Neural cell (in vitro differentiated cells): ENCODE measurements around the gene YTHDC2. TPM values are rescaled to one million over a fixed set of nuclear protein-coding genes. Genes with fewer than 3 reads are reported as not detected.

Experiments used
- H2AFZ ChIP-seq: fragments of 200-600, 300-800 bp; sonication (generic), shearing (Covaris generic); 2 replicates; pipeline ENCODE4 v1.6.0; 2014; ENCODE audit warnings: low read depth, mild to moderate bottlenecking, antibody characterized with exemption, low read length, moderate library complexity
- H3F3A ChIP-seq: fragments of 200-600 bp; shearing (Covaris generic); 2 replicates; pipeline ENCODE4 v1.6.1; 2016; ENCODE audit warnings: mild to moderate bottlenecking, moderate library complexity, mixed read lengths, antibody characterized with exemption, low read length; ENCODE audit not compliant: insufficient read depth, poor library complexity, severe bottlenecking
- H3K27ac ChIP-seq: fragments of 200-600, 300-800 bp; sonication (generic), shearing (Covaris generic); 2 replicates; pipeline ENCODE4 v1.5.1; 2014; ENCODE audit warnings: mild to moderate bottlenecking, low read length, moderate library complexity
- H3K27me3 ChIP-seq: fragments of 300-800, 200-600 bp; sonication (generic), shearing (Covaris generic); 2 replicates; pipeline ENCODE4 v1.6.0; 2014; ENCODE audit warnings: mild to moderate bottlenecking, low read depth, low read length, moderate library complexity; ENCODE audit not compliant: insufficient read depth
- H3K36me3 ChIP-seq: fragments of 300-800, 200-600 bp; sonication (generic), shearing (Covaris generic); 2 replicates; pipeline ENCODE4 v1.5.1; 2014; ENCODE audit warnings: mild to moderate bottlenecking, antibody characterized with exemption, low read length, moderate library complexity; ENCODE audit not compliant: insufficient read depth
- H3K4me2 ChIP-seq: fragments of 300-800, 200-600 bp; sonication (generic), shearing (Covaris generic); 2 replicates; pipeline ENCODE4 v1.6.0; 2014; ENCODE audit warnings: mild to moderate bottlenecking, low read length
- H3K4me3 ChIP-seq: fragments of 300-800, 200-600 bp; sonication (generic), shearing (Covaris generic); 2 replicates; pipeline ENCODE4 v1.5.1; 2014; ENCODE audit warnings: mild to moderate bottlenecking, low read length, moderate library complexity
- H3K79me2 ChIP-seq: fragments of 200-600 bp; shearing (Covaris generic); replicated peaks from 2 replicates; pipeline ENCODE4 v1.6.0; 2014; ENCODE audit warnings: mild to moderate bottlenecking, low read length, moderate library complexity; ENCODE audit not compliant: insufficient read depth
- H3K9ac ChIP-seq: fragments of 300-800, 200-600 bp; sonication (generic), shearing (Covaris generic); 2 replicates; pipeline ENCODE4 v1.6.1; 2016; ENCODE audit warnings: mild to moderate bottlenecking, low read length, mixed read lengths
- H3K9me2 ChIP-seq: fragments of 200-600 bp; shearing (Covaris generic); 2 replicates; pipeline ENCODE4 v1.6.1; 2016; ENCODE audit warnings: mild to moderate bottlenecking, low read length, mixed read lengths; ENCODE audit not compliant: insufficient read depth
- H3K9me3 ChIP-seq: fragments of 200-600, 300-800 bp; sonication (generic), shearing (Covaris generic); 2 replicates; pipeline ENCODE4 v1.6.1; 2016; ENCODE audit warnings: mild to moderate bottlenecking, mixed run types, low read length, moderate library complexity, mixed read lengths
- H4K20me1 ChIP-seq: fragments of 200-600 bp; shearing (Covaris generic); 2 replicates; pipeline ENCODE4 v1.6.1; 2016; ENCODE audit warnings: mild to moderate bottlenecking, mixed run types; ENCODE audit not compliant: insufficient read depth
- EP300 ChIP-seq: fragments of 450-650 bp; conservative IDR thresholded peaks from 2 replicates; pipeline ENCODE4 v1.6.1; 2014; ENCODE audit warnings: antibody characterized with exemption, mild to moderate bottlenecking, moderate library complexity; ENCODE audit not compliant: poor library complexity, severe bottlenecking
- EZH2 ChIP-seq: fragments of 200-600, 300-800 bp; shearing (Covaris generic), sonication (generic); IDR thresholded peaks from 2 replicates; pipeline ENCODE4 v1.6.1; 2014; ENCODE audit warnings: antibody characterized with exemption, low read length, borderline replicate concordance, mild to moderate bottlenecking; ENCODE audit not compliant: insufficient read depth, poor library complexity, severe bottlenecking
- MXI1 ChIP-seq: fragments of 450-650 bp; conservative IDR thresholded peaks from 2 replicates; pipeline ENCODE4 v1.6.1; 2014; ENCODE audit warnings: antibody characterized with exemption, mild to moderate bottlenecking; ENCODE audit not compliant: poor library complexity, severe bottlenecking
- POLR2AphosphoS5 ChIP-seq: IDR thresholded peaks from 2 replicates; pipeline ENCODE4 v1.6.1; 2012
- RAD21 ChIP-seq: fragments of 450-650 bp; conservative IDR thresholded peaks from 2 replicates; pipeline ENCODE4 v1.6.1; 2014; ENCODE audit warnings: antibody characterized with exemption, mild to moderate bottlenecking, moderate library complexity
- SMC3 ChIP-seq: fragments of 450-650 bp; conservative IDR thresholded peaks from 2 replicates; pipeline ENCODE4 v1.6.1; 2014; ENCODE audit warnings: antibody characterized with exemption, mild to moderate bottlenecking, moderate library complexity; ENCODE audit not compliant: poor library complexity
- TAF1 ChIP-seq: IDR thresholded peaks from 2 replicates; pipeline ENCODE4 v1.6.1; 2012; ENCODE audit warnings: low read depth
- polyA plus RNA-seq: library from polyadenylated mRNA; depleted of rRNA; stranded (reverse); fragments of >200 nt; gene quantifications from 2 replicates; pipeline ENCODE4 v1.2.3, GENCODE V29; 2014
- TF ChIP-seq, protein P1 (sequence below): fragments of 450-650 bp; IDR thresholded peaks from 2 replicates; pipeline ENCODE4 v1.5.1; 2014; ENCODE audit warnings: antibody characterized with exemption, mild to moderate bottlenecking, moderate library complexity; ENCODE audit not compliant: poor library complexity, severe bottlenecking
- TF ChIP-seq, protein P2 (sequence below): IDR thresholded peaks from 2 replicates; pipeline ENCODE4 v1.6.1; 2012; ENCODE audit warnings: borderline replicate concordance

YTHDC2 gene
- polyA plus RNA-seq, 1 donor from 2014 or later: 43.7 TPM

DNA sequence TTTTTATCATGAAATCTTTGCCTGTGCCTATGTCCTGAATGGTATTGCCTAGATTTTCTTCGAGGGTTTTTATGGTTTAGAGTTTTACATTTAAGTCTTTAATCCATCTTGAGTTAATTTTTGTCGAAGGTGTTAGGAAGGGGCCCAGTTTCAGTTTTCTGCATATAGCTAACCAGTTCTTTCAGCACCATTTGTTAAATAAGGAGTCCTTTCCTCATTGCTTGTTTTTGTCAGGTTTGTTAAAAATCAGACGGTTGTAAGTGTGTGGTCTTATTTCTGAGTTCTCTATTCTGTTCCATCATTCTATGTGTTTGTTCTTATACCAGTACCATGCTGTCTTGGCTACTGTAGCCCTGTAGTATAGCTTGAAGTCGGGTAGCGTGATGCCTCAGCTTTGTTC is 55.9 kb downstream of the YTHDC2 start:
- H3K4me2 ChIP-seq: no peak overlapping the region

DNA sequence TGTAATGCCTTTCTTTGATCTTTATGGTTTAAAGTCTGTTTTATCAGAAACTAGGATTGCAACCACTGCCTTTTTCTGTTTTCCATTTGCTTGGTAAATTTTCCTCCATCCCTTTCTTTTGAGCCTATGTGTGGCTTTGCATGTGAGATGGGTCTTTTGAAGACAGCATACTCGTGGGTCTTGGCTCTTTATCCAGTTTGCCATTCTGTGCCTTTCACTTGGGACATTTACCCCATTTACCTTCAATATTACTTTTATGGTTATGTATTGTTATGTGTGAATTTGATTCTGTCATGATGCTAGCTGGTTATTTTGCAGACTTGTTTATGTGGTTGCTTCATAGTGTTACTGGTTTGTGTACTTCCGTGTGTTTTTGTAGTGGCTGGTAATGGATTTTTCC is 59.2 kb downstream of the YTHDC2 start:
- no peak for TF ChIP-seq EZH2
- no peak for TF ChIP-seq EP300
- TF ChIP-seq RAD21: no peak
- no peak for TF ChIP-seq MXI1
- TF ChIP-seq, protein P1, sequence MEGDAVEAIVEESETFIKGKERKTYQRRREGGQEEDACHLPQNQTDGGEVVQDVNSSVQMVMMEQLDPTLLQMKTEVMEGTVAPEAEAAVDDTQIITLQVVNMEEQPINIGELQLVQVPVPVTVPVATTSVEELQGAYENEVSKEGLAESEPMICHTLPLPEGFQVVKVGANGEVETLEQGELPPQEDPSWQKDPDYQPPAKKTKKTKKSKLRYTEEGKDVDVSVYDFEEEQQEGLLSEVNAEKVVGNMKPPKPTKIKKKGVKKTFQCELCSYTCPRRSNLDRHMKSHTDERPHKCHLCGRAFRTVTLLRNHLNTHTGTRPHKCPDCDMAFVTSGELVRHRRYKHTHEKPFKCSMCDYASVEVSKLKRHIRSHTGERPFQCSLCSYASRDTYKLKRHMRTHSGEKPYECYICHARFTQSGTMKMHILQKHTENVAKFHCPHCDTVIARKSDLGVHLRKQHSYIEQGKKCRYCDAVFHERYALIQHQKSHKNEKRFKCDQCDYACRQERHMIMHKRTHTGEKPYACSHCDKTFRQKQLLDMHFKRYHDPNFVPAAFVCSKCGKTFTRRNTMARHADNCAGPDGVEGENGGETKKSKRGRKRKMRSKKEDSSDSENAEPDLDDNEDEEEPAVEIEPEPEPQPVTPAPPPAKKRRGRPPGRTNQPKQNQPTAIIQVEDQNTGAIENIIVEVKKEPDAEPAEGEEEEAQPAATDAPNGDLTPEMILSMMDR: no peak
- no peak for TF ChIP-seq POLR2AphosphoS5
- TF ChIP-seq SMC3: no peak
- TF ChIP-seq, protein P2, sequence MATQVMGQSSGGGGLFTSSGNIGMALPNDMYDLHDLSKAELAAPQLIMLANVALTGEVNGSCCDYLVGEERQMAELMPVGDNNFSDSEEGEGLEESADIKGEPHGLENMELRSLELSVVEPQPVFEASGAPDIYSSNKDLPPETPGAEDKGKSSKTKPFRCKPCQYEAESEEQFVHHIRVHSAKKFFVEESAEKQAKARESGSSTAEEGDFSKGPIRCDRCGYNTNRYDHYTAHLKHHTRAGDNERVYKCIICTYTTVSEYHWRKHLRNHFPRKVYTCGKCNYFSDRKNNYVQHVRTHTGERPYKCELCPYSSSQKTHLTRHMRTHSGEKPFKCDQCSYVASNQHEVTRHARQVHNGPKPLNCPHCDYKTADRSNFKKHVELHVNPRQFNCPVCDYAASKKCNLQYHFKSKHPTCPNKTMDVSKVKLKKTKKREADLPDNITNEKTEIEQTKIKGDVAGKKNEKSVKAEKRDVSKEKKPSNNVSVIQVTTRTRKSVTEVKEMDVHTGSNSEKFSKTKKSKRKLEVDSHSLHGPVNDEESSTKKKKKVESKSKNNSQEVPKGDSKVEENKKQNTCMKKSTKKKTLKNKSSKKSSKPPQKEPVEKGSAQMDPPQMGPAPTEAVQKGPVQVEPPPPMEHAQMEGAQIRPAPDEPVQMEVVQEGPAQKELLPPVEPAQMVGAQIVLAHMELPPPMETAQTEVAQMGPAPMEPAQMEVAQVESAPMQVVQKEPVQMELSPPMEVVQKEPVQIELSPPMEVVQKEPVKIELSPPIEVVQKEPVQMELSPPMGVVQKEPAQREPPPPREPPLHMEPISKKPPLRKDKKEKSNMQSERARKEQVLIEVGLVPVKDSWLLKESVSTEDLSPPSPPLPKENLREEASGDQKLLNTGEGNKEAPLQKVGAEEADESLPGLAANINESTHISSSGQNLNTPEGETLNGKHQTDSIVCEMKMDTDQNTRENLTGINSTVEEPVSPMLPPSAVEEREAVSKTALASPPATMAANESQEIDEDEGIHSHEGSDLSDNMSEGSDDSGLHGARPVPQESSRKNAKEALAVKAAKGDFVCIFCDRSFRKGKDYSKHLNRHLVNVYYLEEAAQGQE: no peak
- no peak for TF ChIP-seq TAF1
- no peaks in the 10 kb centered on the region for H3K27me3 ChIP-seq
- H3K27ac ChIP-seq: no peak overlapping the region
- H4K20me1 ChIP-seq: no peaks in the 10 kb centered on the region
- no peak overlapping the region for H3K4me3 ChIP-seq
- H3F3A ChIP-seq: no peaks in the 10 kb centered on the region
- H2AFZ ChIP-seq: no peak overlapping the region
- no peaks in the 10 kb centered on the region for H3K36me3 ChIP-seq
- H3K9ac ChIP-seq: no peak overlapping the region
- H3K79me2 ChIP-seq: no peaks in the 10 kb centered on the region
- H3K9me3 ChIP-seq: no peaks in the 10 kb centered on the region
- H3K9me2 ChIP-seq: no peaks in the 10 kb centered on the region
- H3K4me2 ChIP-seq: no peak overlapping the region

More for the DNA sequence above, 55.9 kb downstream of the YTHDC2 start:
- Histone ChIP-seq H3K27me3 (no peaks in the 10 kb centered on the region), H3F3A (no peaks in the 10 kb centered on the region), H3K9me3 (no peaks in the 10 kb centered on the region), H3K4me3 (no peak overlapping the region), H2AFZ (no peak overlapping the region), H4K20me1 (no peaks in the 10 kb centered on the region), H3K27ac (no peak overlapping the region), H3K79me2 (no peaks in the 10 kb centered on the region), H3K9ac (no peak overlapping the region), H3K36me3 (no peaks in the 10 kb centered on the region), H3K9me2 (no peaks in the 10 kb centered on the region)
- TF ChIP-seq POLR2AphosphoS5 (no peak), SMC3 (no peak), EP300 (no peak), RAD21 (no peak), MXI1 (no peak), EZH2 (no peak), TAF1 (no peak)
- TF ChIP-seq, protein P1: no peak
- TF ChIP-seq, protein P2: no peak
